GM18517 (cell line): ENCODE measurements around the gene RPUSD4.

ENCODE experiments used
- ATAC-seq: cut with Tn5 transposase; IDR thresholded peaks from one replicate; pipeline ENCODE4 v1.9.1; 2021; ENCODE audit warnings: mild to moderate bottlenecking, moderate library complexity; ENCODE audit not compliant: unreplicated experiment

Gene RPUSD4

GRCh38 chr11:126185259-126186024 is 26.0 kb downstream of the RPUSD4 start:
- ATAC-seq = no peak

DNA sequence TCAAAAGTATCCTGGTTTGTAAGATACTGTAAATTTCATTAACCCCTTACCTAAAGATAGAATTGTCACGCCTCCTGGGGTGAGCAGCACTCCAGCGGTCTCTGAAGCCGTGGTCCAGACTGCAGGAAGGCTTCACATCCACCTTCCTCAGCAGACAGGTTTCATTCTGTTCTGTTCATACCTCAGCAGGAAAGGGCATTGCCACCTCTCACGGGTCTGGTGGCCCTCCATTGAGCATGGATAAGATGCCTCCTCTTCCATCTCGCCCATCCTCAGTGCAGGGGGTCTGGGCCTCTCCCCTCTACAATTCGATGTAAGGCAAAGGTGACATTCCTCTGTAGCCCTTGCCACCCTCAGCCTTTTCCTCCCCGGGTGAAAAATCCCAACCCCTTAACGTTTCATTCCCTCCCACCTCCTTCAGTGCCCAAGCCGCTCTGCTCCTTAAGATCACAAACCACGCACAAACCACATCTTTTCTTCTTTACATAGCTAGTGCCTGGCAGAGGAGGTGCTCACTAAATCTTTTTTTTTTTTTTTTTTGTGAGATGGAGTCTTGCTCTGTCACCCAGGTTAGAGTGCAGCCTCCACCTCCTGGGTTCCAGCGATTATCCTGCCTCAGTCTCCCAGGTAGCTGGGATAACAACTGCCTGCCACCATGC is 28.5 kb downstream of the RPUSD4 start:
- no peak for ATAC-seq

DNA sequence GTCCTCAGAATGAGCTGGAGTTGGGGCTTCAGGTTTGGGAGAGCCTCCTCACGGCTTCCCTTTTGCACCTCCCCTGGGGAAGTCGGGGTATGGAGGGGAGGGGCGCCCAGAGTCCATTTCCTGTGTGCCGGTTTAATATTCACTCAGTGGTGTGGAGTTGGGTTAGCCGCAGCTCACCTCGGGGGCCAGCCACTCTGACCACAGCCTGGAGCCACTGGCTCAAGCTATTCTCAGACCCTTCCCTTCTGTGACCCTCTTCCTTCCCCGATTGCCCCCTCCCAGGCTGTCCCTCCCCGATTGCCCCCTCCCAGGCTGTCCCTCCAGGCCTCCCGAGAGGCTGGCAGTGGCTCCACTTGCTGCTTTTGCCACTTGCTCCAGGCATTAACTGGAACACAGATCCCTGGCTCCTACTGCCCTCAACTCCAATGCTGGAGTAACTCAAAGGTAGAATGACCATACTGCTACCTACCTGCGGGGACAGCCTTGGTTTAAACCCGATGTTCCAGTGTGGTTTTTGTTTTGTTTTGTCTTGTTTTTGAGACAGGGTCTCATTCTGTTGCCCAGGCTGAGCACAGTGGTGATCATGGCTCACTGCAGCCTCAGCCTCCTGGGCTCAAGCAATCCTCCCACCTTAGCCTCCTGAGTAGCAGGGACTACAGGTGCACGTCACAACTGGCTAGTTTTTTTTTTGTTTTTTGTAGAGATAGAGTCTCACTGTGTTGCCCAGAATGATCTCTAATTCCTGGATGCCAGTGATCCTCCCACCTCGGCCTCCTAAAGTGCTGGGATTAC is 29.3 kb downstream of the RPUSD4 start:
- ATAC-seq = no peak

- no peak for ATAC-seq
Measured at GRCh38 chr11:126176853-126177470, 34.5 kb downstream of the RPUSD4 start.

- no peak for ATAC-seq
Measured at GRCh38 chr11:126175393-126175792, 36.1 kb downstream of the RPUSD4 start.

GRCh38 chr11:126174816-126175215 is 36.6 kb downstream of the RPUSD4 start:
- ATAC-seq = no peak

GRCh38 chr11:126173257-126173656 is 38.2 kb downstream of the RPUSD4 start:
- ATAC-seq = no peak

DNA sequence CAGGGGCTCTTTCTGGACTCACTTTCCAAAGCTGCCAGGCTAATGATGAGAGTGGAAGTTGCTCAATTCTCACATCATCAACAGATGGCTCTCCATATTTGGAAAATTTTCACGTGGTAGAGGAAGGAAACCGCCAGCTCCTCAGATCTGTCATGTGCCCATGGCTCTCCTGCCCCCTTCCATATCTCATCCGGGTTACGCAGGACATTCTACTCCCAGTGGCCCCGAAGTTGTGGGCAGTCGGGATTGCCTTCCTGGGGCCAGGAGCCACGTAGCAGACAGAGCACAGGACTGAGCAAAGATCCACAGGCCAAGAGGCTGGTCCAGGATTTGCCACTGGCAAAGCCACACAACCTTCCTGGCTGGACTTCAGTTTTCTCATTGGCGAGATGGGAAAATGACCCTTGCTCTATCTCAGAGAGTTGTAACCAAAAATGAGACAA is 38.8 kb downstream of the RPUSD4 start:
- ATAC-seq = no peak

DNA sequence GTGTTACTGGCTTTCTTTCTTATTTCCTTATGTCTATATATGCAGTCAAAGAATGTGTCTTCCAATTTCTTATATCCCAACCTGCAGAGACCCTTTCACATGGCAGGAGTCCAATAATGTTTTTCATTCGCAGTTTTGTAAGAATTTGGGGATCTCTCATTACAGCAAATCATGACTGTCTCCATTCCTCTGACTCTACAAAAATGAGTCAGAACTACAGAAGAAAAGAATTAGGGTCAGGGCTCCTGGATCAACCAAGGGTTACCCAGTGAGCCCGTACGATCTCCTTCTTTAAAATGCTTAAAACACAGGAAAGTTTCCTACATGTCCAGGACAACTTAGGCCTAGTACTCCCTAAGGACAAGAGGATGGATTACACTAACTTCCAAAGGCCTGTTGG is 42.2 kb downstream of the RPUSD4 start:
- ATAC-seq = no peak

DNA sequence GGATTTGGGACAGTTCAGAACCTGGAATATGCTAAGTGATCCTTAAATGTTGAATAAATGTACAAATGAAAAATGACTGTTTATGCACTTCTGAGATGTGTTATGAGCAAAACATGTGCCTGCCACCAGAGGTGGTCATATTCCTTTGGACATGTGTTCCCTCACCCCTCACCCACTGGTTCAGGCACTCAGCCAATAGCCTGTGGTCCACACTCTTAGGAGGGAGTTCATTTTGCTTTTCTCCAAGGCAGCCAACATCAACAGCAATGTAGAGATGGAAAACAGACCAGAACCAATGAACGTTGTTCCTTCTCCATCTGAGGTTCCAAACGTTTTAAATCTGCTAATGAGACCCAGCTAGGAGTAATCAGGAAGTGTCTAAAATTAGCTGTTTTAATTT is 44.0 kb downstream of the RPUSD4 start:
- ATAC-seq = no peak

DNA sequence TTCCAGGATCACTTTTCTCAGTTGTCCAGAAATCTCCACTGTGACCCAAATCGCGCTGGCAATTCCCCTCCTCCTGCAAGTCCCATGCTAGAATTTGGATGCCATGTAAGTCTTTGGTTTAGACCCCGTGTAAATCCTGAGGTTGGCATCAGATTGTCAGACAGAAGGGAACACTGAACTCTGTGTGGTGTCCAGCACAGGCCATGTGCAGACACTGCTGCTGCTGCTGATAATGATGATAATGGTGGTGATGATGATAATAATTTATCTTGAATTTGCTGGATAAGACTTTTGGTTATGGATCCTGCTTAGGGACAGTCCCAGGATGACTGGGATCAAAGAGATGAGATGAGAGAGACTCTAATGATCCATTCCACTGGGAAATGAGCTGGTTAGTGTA is 45.0 kb downstream of the RPUSD4 start:
- no peak for ATAC-seq

DNA sequence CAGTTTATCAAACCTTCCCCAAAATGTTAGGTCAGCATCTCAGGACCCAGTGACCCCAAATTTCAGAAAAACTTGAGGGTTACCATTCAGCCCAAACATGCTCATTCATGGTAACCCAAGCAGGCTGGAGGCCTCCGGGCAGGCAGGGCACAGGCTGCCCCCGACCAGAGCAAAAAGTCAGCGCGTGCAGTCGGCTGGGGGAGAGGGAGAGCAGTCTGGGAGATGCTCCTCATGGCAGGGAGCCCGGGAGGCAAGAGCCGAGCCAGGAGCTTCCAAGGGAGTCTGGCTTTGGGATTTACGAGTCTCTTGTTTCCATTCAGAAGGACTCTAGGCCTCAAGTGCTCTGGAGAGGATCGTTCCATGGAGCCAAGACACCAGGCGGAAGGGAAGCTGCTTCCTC is 45.7 kb downstream of the RPUSD4 start:
- no peak for ATAC-seq

DNA sequence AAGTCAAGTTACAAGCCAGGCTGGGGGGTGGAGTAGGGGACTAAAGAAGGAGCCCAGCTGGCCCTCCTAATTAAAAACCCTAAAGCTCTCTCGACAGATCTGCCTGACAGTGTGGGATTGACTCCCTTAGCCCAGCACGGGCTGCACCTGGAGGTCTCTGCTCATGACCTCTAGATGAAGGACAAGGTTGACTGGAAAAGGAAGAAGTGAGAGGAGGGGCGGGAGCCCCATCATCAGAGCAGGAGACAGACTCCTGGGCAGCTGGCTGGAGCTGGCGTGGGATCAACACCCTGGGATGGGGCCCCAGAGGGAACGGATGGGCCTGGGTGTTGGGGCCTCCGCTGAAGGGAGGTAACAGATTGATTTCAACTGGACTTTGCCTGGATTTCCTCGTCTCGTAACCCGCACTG is 46.1 kb downstream of the RPUSD4 start:
- no peak for ATAC-seq

- ATAC-seq = no peak
Measured at GRCh38 chr11:126164781-126165180, 46.7 kb downstream of the RPUSD4 start.

DNA sequence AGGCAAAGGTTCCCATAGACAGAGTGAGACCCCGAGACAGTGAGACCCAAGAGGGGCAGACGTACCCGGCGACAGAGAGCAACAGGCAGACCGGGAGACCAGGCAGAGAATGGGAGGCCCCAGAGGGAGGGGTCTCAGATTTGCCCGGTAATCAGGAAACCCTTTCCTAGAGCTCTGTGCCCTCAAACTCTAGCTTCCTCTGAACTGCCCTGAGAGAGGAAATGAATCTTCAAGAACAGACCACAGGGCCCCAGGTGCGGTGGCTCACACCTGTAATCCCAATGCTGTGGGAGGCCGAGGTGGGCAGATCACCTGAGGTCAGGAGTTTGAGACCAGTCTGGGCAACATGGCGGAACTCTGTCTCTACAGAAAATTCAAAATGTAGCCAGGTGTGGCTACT is 47.7 kb downstream of the RPUSD4 start:
- ATAC-seq = no peak

- ATAC-seq = no peak
Measured at GRCh38 chr11:126163074-126163700, 48.3 kb downstream of the RPUSD4 start.

DNA sequence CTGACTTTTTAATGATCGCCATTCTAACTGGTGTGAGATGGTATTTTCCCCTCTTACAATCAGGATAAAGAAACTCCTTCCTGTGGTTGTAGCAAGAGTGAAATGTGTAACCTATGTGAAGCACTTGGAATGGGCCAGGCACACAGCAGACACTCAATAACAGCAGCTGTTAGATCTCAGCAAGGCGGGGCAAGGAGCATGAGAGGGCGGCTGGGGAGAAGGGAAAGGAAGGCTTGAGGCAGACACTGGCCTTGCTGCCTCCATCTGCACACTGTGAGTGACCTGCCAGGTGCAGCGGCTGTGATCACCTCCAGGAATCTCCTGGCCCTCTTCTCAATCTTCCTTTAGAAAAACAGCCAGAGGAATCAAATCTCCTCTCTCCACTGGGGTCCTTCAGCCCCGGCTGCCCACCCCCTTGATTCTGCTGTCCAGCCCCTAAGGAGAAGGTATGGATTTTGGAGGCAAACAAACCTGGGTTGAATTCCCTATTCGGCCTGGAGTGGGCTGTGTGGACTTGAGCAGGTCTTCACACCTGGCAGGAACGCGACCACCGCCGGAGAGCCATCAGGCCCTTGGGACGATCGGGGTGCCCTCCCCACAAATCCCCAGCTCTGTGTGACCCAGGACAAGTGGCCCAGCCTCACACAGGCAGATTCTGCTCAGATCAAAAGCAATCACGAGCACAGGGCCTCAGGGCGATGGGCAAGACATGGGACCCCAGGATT is 49.0 kb downstream of the RPUSD4 start:
- no peak for ATAC-seq

DNA sequence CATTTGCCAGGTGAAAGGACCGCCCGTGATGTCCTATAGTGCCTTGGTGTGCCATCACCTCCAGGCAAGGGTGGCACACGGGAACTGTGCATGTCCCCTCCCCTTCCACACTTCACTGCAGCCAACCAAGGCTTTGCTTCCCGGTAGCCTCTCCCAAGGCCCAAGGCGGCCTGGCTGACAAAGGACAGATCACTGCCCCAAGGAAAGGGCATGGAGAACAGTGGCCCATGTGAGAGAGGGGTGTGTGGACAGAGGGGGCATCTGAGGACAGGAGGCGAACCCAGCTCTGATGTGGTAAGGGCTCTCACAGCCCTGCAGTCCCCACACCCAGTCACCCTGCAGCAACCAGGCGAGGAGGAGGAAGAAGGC is 50.4 kb downstream of the RPUSD4 start:
- no peak for ATAC-seq

- ATAC-seq = no peak
Measured at GRCh38 chr11:126160345-126161022, 51.0 kb downstream of the RPUSD4 start.
